Measurements from ENCODE around the gene NR5A1.

NR5A1 gene

GRCh38 chr9:124468061-124468740 is 39.0 kb downstream of the NR5A1 start:
- Histone ChIP-seq H3K4ac (ENCODE audit: low read depth, low read length) (no peak overlapping the region), H4K8ac (ENCODE audit: low read depth, low read length) (no peak overlapping the region), H3K4me2 (ENCODE audit: low read length) (no peak overlapping the region), H2BK120ac (ENCODE audit: low read depth, low read length) (no peak overlapping the region), H2BK5ac (ENCODE audit: low read length) (no peak overlapping the region), H2AK5ac (ENCODE audit: low read length) (no peak overlapping the region), H2BK15ac (replicated peaks; ENCODE audit: low read depth) (no peak overlapping the region), H3K4me1 (ENCODE audit: control insufficient read depth, low read depth, low read length) (no peaks in the 10 kb centered on the region), H3K23ac (ENCODE audit: low read length) (no peak overlapping the region), H3K18ac (ENCODE audit: low read length) (no peak overlapping the region), H3K79me1 (ENCODE audit: low read length) (no peaks in the 10 kb centered on the region), H4K5ac (ENCODE audit: low read length) (no peak overlapping the region), H3K56ac (ENCODE audit: low read length) (no peak overlapping the region), H3K36me3 (ENCODE audit: control insufficient read depth, insufficient read depth, low read length) (no peaks in the 10 kb centered on the region), H3K27ac (ENCODE audit: low read depth, low read length) (no peak overlapping the region), H3K79me2 (ENCODE audit: control insufficient read depth, insufficient read depth, low read length) (no peaks in the 10 kb centered on the region), H3K27me3 (ENCODE audit: insufficient read depth, low read length, poor library complexity) (no peaks in the 10 kb centered on the region), H3K4me3 (ENCODE audit: low read length) (no peak overlapping the region), H3K9ac (ENCODE audit: low read length) (no peak overlapping the region)
- no peak for DNase-seq
- WGBS (ENCODE audit: extremely low coverage, insufficient coverage, low lambda C conversion rate), result no CpG with 5 or more reads among the region's 19 CpGs

GRCh38 chr9:124467410-124468060 is 39.7 kb downstream of the NR5A1 start:
- H2BK120ac ChIP-seq (ENCODE audit: low read depth, low read length), result no peak overlapping the region
- no peak overlapping the region for H3K9ac ChIP-seq (ENCODE audit: low read length)
- no peak overlapping the region for H2BK5ac ChIP-seq (ENCODE audit: low read length)
- H4K8ac ChIP-seq (ENCODE audit: low read depth, low read length), result no peak overlapping the region
- H3K23ac ChIP-seq (ENCODE audit: low read length), result no peak overlapping the region
- H3K18ac ChIP-seq (ENCODE audit: low read length), result no peak overlapping the region
- H3K4me1 ChIP-seq (ENCODE audit: control insufficient read depth, low read depth, low read length), result no peaks in the 10 kb centered on the region
- WGBS (ENCODE audit: extremely low coverage, insufficient coverage, low lambda C conversion rate), result no CpG with 5 or more reads among the region's 17 CpGs
- H2AK5ac ChIP-seq (ENCODE audit: low read length), result no peak overlapping the region
- no peak overlapping the region for H2BK15ac ChIP-seq (replicated peaks; ENCODE audit: low read depth)
- H3K79me1 ChIP-seq (ENCODE audit: low read length), result no peaks in the 10 kb centered on the region
- no peak overlapping the region for H3K4me3 ChIP-seq (ENCODE audit: low read length)
- no peak overlapping the region for H3K4ac ChIP-seq (ENCODE audit: low read depth, low read length)
- no peaks in the 10 kb centered on the region for H3K27me3 ChIP-seq (ENCODE audit: insufficient read depth, low read length, poor library complexity)
- no peak overlapping the region for H3K4me2 ChIP-seq (ENCODE audit: low read length)
- H3K79me2 ChIP-seq (ENCODE audit: control insufficient read depth, insufficient read depth, low read length), result no peaks in the 10 kb centered on the region
- no peaks in the 10 kb centered on the region for H3K36me3 ChIP-seq (ENCODE audit: control insufficient read depth, insufficient read depth, low read length)
- H3K56ac ChIP-seq (ENCODE audit: low read length), result no peak overlapping the region
- H4K5ac ChIP-seq (ENCODE audit: low read length), result no peak overlapping the region
- no peak overlapping the region for H3K27ac ChIP-seq (ENCODE audit: low read depth, low read length)
- no peak for DNase-seq

GRCh38 chr9:124465736-124466135 is 41.5 kb downstream of the NR5A1 start:
- Histone ChIP-seq H3K27ac (ENCODE audit: low read depth, low read length) (no peak overlapping the region), H4K5ac (ENCODE audit: low read length) (no peak overlapping the region), H3K79me2 (ENCODE audit: control insufficient read depth, insufficient read depth, low read length) (no peaks in the 10 kb centered on the region), H2BK5ac (ENCODE audit: low read length) (no peak overlapping the region), H3K23ac (ENCODE audit: low read length) (no peak overlapping the region), H3K36me3 (ENCODE audit: control insufficient read depth, insufficient read depth, low read length) (no peaks in the 10 kb centered on the region), H3K4ac (ENCODE audit: low read depth, low read length) (no peak overlapping the region), H4K8ac (ENCODE audit: low read depth, low read length) (no peak overlapping the region), H3K4me1 (ENCODE audit: control insufficient read depth, low read depth, low read length) (no peaks in the 10 kb centered on the region), H3K79me1 (ENCODE audit: low read length) (no peaks in the 10 kb centered on the region), H3K56ac (ENCODE audit: low read length) (no peak overlapping the region), H3K18ac (ENCODE audit: low read length) (no peak overlapping the region), H2BK120ac (ENCODE audit: low read depth, low read length) (no peak overlapping the region), H3K4me3 (ENCODE audit: low read length) (no peak overlapping the region), H2BK15ac (replicated peaks; ENCODE audit: low read depth) (no peak overlapping the region), H3K9ac (ENCODE audit: low read length) (no peak overlapping the region), H3K4me2 (ENCODE audit: low read length) (no peak overlapping the region), H3K27me3 (ENCODE audit: insufficient read depth, low read length, poor library complexity) (no peaks in the 10 kb centered on the region), H2AK5ac (ENCODE audit: low read length) (no peak overlapping the region)
- WGBS (ENCODE audit: extremely low coverage, insufficient coverage, low lambda C conversion rate), result no CpG with 5 or more reads among the region's 3 CpGs
- no peak for DNase-seq

DNA sequence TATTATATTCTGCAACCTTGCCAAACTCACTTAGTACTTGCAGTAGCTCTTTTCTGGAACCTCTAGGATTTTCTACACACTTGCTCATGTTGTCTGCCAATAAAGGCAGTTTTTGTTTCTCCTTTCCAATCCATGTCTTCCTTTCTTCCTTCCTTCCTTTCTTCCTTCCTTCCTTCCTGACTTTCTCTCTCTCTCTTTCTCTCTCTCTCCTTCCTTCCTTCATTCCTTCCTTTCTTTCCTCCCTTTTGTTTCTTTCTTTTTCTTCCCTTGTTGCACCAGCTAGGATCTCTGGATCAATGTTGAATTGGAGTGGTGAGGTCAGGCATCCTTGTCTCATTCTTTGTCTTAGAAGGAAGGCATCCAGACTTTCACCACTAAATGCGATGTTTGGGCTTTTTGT is 44.5 kb downstream of the NR5A1 start:
- Histone ChIP-seq H4K8ac (ENCODE audit: low read depth, low read length) (no peak overlapping the region), H3K18ac (ENCODE audit: low read length) (no peak overlapping the region), H2BK120ac (ENCODE audit: low read depth, low read length) (no peak overlapping the region), H3K27ac (ENCODE audit: low read depth, low read length) (no peak overlapping the region), H3K23ac (ENCODE audit: low read length) (no peak overlapping the region), H3K4me3 (ENCODE audit: low read length) (no peak overlapping the region), H3K27me3 (ENCODE audit: insufficient read depth, low read length, poor library complexity) (no peaks in the 10 kb centered on the region), H3K56ac (ENCODE audit: low read length) (no peak overlapping the region), H3K9ac (ENCODE audit: low read length) (no peak overlapping the region), H2BK15ac (replicated peaks; ENCODE audit: low read depth) (no peak overlapping the region), H3K36me3 (ENCODE audit: control insufficient read depth, insufficient read depth, low read length) (no peaks in the 10 kb centered on the region), H2BK5ac (ENCODE audit: low read length) (no peak overlapping the region), H3K4me2 (ENCODE audit: low read length) (no peak overlapping the region), H3K4me1 (ENCODE audit: control insufficient read depth, low read depth, low read length) (no peaks in the 10 kb centered on the region), H3K79me2 (ENCODE audit: control insufficient read depth, insufficient read depth, low read length) (no peaks in the 10 kb centered on the region), H3K79me1 (ENCODE audit: low read length) (no peaks in the 10 kb centered on the region), H3K4ac (ENCODE audit: low read depth, low read length) (no peak overlapping the region), H4K5ac (ENCODE audit: low read length) (no peak overlapping the region), H2AK5ac (ENCODE audit: low read length) (no peak overlapping the region)
- DNase-seq, result no peak
- no CpG with 5 or more reads among the region's 1 CpG for WGBS (ENCODE audit: extremely low coverage, insufficient coverage, low lambda C conversion rate)

DNA sequence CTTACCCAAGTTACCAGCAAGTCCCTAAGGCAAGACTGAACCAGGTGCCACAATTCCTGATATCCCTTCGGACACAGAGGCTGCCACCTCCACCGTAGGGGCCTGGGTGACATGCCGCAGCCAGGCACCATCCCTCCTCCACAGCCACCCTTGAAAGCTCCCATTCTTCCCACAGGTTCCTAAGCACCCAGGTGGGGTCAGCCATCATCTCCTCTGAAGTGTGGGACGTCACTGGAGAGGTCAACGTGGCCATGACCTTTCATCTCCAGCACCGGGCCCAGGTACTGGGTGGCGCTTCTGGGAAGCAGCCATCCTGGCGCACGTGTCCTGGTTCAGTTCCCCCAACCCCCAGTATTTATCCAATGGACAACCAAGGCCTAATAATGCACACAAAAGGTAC is 48.8 kb downstream of the NR5A1 start:
- Histone ChIP-seq H4K5ac (ENCODE audit: low read length) (no peak overlapping the region), H3K23ac (ENCODE audit: low read length) (no peak overlapping the region), H3K27ac (ENCODE audit: low read depth, low read length) (no peak overlapping the region), H4K8ac (ENCODE audit: low read depth, low read length) (no peak overlapping the region), H3K4me3 (ENCODE audit: low read length) (no peak overlapping the region), H3K36me3 (ENCODE audit: control insufficient read depth, insufficient read depth, low read length) (no peaks in the 10 kb centered on the region), H3K4me2 (ENCODE audit: low read length) (no peak overlapping the region), H2BK15ac (replicated peaks; ENCODE audit: low read depth) (no peak overlapping the region), H3K56ac (ENCODE audit: low read length) (no peak overlapping the region), H2BK120ac (ENCODE audit: low read depth, low read length) (no peak overlapping the region), H3K9ac (ENCODE audit: low read length) (no peak overlapping the region), H2AK5ac (ENCODE audit: low read length) (no peak overlapping the region), H2BK5ac (ENCODE audit: low read length) (no peak overlapping the region), H3K79me2 (ENCODE audit: control insufficient read depth, insufficient read depth, low read length) (no peaks in the 10 kb centered on the region), H3K4ac (ENCODE audit: low read depth, low read length) (no peak overlapping the region), H3K18ac (ENCODE audit: low read length) (no peak overlapping the region), H3K27me3 (ENCODE audit: insufficient read depth, low read length, poor library complexity) (no peaks in the 10 kb centered on the region), H3K4me1 (ENCODE audit: control insufficient read depth, low read depth, low read length) (peaks cover 3% of the 10 kb centered on the region), H3K79me1 (ENCODE audit: low read length) (no peaks in the 10 kb centered on the region)
- DNase-seq, result no peak
- no CpG with 5 or more reads among the region's 9 CpGs for WGBS (ENCODE audit: extremely low coverage, insufficient coverage, low lambda C conversion rate)

Measured in mesendoderm (in vitro differentiated cells).